HepG2 (cell line): ENCODE data around the gene KIAA2012. TPM values are rescaled to one million over a fixed set of nuclear protein-coding genes. Genes with fewer than 3 reads are reported as not detected.

Experiments
- AHR ChIP-seq: IDR thresholded peaks from 2 replicates; pipeline ENCODE4 v1.6.1; 2018; ENCODE audit warnings: missing genetic modification reagents, missing compliant biosample characterization
- BATF2 ChIP-seq: sonication (generic); formaldehyde crosslinking; IDR thresholded peaks from 2 replicates; pipeline ENCODE4 v1.8.0; 2022; ENCODE audit warnings: mild to moderate bottlenecking, missing genetic modification reagents, moderate library complexity
- ERF ChIP-seq: IDR thresholded peaks from 2 replicates; pipeline ENCODE4 v1.6.1; 2018; ENCODE audit warnings: missing biosample characterization, missing genetic modification reagents
- FOXJ3 ChIP-seq: sonication (generic); formaldehyde crosslinking; IDR thresholded peaks from 2 replicates; pipeline ENCODE4 v1.4.0; 2020; ENCODE audit warnings: missing genetic modification reagents, mild to moderate bottlenecking, borderline replicate concordance
- HMGA1 ChIP-seq: sonication (generic); formaldehyde crosslinking; conservative IDR thresholded peaks from 2 replicates; pipeline ENCODE4 v1.4.0; 2020; ENCODE audit warnings: missing genetic modification reagents
- SCMH1 ChIP-seq: sonication (generic); formaldehyde crosslinking; IDR thresholded peaks from 2 replicates; pipeline ENCODE4 v1.9.0; 2021; ENCODE audit warnings: missing genetic modification reagents, mild to moderate bottlenecking, borderline replicate concordance
- TAF1 ChIP-seq: sonication (generic); formaldehyde crosslinking; IDR thresholded peaks from 2 replicates; pipeline ENCODE4 v1.4.0; 2020; ENCODE audit warnings: missing genetic modification reagents
- TFE3 ChIP-seq: IDR thresholded peaks from 2 replicates; pipeline ENCODE4 v1.6.1; 2016
- ZBTB42 ChIP-seq: sonication (generic); formaldehyde crosslinking; IDR thresholded peaks from 2 replicates; pipeline ENCODE4 v1.5.0; 2020; ENCODE audit warnings: mild to moderate bottlenecking, missing genetic modification reagents
- ZFP36L1 ChIP-seq: sonication (generic); formaldehyde crosslinking; IDR thresholded peaks from 2 replicates; pipeline ENCODE4 v1.8.0; 2022; ENCODE audit warnings: mild to moderate bottlenecking, missing genetic modification reagents, moderate library complexity
- ZNF503 ChIP-seq: sonication (generic); formaldehyde crosslinking; IDR thresholded peaks from 2 replicates; pipeline ENCODE4 v1.4.0; 2020; ENCODE audit warnings: missing genetic modification reagents
- ZNF563 ChIP-seq: sonication (generic); formaldehyde crosslinking; IDR thresholded peaks from 2 replicates; pipeline ENCODE4 v1.8.0; 2022; ENCODE audit warnings: mild to moderate bottlenecking, moderate library complexity, missing genetic modification reagents
- polyA plus RNA-seq, 8 experiments: library from polyadenylated mRNA; depleted of rRNA in 3 of 8; stranded (reverse) in 7 of 8; unstranded in 1 of 8; fragments of >200 nt; fragmentation: Illumina TruSeq in 4 of 8; extraction: Trizol in 4 of 8; gene quantifications; 2 replicates each; pipeline versions ENCODE4 v1.2.1 to v1.2.3, GENCODE V29; 2011 to 2016; ENCODE audit warnings: low read depth in 4 of 8, missing spikeins in 1 of 8, mixed read lengths in 1 of 8; ENCODE audit not compliant: insufficient read depth in 1 of 8
- total RNA-seq, 5 experiments: library from RNA; depleted of rRNA; stranded (reverse); fragments of >200 nt; fragmentation: Illumina TruSeq; extraction: Trizol; gene quantifications; 2 replicates each; pipeline ENCODE4 v1.2.3, GENCODE V29; 2016; ENCODE audit warnings: low read depth in 1 of 5
- TF ChIP-seq, protein P1 (sequence below): sonication (generic); formaldehyde crosslinking; IDR thresholded peaks from 2 replicates; pipeline ENCODE4 v1.8.0; 2022; ENCODE audit warnings: mild to moderate bottlenecking, missing genetic modification reagents; ENCODE audit not compliant: insufficient replicate concordance
- TF ChIP-seq, protein P2 (sequence below): IDR thresholded peaks from 2 replicates; pipeline ENCODE4 v1.6.1; 2012; ENCODE audit warnings: low read depth, low read length, improper control_type of control experiment
- TF ChIP-seq, protein P3 (sequence below): sonication (generic); formaldehyde crosslinking; IDR thresholded peaks from 2 replicates; pipeline ENCODE4 v1.8.1; 2023; ENCODE audit warnings: mild to moderate bottlenecking, inconsistent platforms, moderate library complexity, missing genetic modification reagents, borderline replicate concordance
- TF ChIP-seq, protein P4 (sequence below): sonication (generic); formaldehyde crosslinking; IDR thresholded peaks from 2 replicates; pipeline ENCODE4 v1.4.0; 2020; ENCODE audit warnings: low read depth, mild to moderate bottlenecking, missing genetic modification reagents

The KIAA2012 gene
- total and polyA plus RNA-seq, 2 of the 13 experiments (the other 11 are each of a cell fraction or from before 2014, with no cell fraction given): not detected

DNA sequence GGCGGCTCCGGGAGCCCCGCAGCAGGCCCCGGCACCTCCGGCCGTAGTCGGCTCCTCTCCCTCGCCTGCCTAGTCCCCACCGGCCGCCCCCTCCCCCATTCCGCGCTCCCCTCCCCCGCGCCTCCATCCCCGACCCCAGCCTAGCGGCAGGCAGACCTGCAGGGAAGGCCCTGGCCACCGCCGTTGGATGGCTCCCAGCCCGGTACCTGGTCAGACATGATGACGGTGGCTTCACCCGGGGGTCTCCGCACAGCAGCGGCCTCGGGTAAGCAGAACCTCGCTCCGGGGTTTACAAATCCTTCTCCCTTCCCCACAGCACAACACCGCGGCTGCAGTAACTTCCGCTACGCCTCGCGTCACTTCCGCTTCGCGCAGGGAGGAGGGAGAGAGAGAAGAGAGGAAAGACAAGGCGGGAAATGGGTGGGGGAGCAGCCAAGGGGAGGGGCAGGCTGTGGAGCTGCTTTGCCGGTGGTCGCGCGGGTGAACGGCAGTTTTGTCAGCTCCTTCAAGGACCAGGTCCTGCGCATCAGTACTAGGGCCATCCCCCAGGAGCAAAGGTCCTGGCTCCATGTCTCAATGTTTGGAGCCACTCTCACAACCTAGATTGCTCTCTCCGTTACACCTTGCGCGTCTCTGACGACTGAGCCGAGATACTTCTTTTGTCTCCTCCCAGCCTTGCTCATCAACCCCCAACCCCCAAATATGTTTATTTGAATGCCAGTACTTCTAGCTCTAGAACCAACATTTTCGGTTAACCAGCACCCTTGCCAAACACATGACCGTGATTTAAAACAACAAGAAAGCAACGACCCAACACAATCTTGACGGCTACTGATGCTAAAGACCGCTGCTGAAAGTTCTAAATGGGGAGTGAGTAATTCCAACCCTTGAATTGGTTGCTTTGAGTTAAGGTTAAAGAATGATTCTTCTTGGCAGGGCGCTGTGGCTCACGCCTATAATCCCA is 165.5 kb downstream of the KIAA2012 start, which contains the start of gene SUMO1 (continued):
- TF ChIP-seq ZNF503 (CRISPR knock-in tag) (no peak), HMGA1 (CRISPR knock-in tag) (no peak), BATF2 (CRISPR knock-in tag) (peak; percentile 90), ZFP36L1 (CRISPR knock-in tag) (peak; percentile 55; the same call in 1 of the 2 replicates), AHR (no peak), FOXJ3 (no peak), SCMH1 (CRISPR knock-in tag) (no peak), ZNF563 (CRISPR knock-in tag) (no peak), ERF (CRISPR knock-in tag) (peak; percentile 67), ZBTB42 (CRISPR knock-in tag) (0 out of 2 replicates have a peak, but pooled peaks have one; percentile 16), TFE3 (CRISPR knock-in tag) (0 out of 2 replicates have a peak, but pooled peaks have one; percentile 63), TAF1 (CRISPR knock-in tag) (peak; percentile 82)
- TF ChIP-seq, protein P1, sequence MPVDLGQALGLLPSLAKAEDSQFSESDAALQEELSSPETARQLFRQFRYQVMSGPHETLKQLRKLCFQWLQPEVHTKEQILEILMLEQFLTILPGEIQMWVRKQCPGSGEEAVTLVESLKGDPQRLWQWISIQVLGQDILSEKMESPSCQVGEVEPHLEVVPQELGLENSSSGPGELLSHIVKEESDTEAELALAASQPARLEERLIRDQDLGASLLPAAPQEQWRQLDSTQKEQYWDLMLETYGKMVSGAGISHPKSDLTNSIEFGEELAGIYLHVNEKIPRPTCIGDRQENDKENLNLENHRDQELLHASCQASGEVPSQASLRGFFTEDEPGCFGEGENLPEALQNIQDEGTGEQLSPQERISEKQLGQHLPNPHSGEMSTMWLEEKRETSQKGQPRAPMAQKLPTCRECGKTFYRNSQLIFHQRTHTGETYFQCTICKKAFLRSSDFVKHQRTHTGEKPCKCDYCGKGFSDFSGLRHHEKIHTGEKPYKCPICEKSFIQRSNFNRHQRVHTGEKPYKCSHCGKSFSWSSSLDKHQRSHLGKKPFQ (CRISPR knock-in tag): no peak
- TF ChIP-seq, protein P2, sequence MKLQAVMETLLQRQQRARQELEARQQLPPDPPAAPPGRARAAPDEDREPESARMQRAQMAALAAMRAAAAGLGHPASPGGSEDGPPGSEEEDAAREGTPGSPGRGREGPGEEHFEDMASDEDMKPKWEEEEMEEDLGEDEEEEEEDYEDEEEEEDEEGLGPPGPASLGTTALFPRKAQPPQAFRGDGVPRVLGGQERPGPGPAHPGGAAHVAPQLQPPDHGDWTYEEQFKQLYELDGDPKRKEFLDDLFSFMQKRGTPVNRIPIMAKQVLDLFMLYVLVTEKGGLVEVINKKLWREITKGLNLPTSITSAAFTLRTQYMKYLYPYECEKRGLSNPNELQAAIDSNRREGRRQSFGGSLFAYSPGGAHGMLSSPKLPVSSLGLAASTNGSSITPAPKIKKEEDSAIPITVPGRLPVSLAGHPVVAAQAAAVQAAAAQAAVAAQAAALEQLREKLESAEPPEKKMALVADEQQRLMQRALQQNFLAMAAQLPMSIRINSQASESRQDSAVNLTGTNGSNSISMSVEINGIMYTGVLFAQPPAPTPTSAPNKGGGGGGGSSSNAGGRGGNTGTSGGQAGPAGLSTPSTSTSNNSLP: no peak
- TF ChIP-seq, protein P3, sequence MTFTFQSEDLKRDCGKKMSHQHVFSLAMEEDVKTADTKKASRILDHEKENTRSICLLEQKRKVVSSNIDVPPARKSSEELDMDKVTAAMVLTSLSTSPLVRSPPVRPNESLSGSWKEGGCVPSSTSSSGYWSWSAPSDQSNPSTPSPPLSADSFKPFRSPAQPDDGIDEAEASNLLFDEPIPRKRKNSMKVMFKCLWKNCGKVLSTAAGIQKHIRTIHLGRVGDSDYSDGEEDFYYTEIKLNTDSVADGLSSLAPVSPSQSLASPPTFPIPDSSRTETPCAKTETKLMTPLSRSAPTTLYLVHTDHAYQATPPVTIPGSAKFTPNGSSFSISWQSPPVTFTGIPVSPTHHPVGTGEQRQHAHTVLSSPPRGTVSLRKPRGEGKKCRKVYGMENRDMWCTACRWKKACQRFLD (CRISPR knock-in tag): no peak; the same call in 1 of the 2 replicates
- TF ChIP-seq, protein P4, sequence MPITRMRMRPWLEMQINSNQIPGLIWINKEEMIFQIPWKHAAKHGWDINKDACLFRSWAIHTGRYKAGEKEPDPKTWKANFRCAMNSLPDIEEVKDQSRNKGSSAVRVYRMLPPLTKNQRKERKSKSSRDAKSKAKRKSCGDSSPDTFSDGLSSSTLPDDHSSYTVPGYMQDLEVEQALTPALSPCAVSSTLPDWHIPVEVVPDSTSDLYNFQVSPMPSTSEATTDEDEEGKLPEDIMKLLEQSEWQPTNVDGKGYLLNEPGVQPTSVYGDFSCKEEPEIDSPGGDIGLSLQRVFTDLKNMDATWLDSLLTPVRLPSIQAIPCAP (CRISPR knock-in tag): 0 out of 2 replicates have a peak, but pooled peaks have one; percentile 63
